GM18507 (cell line): ENCODE measurements around the gene POLR2J2.
A peak's percentile ranks its signal among the peaks of the same experiment; 100 is the strongest.
"Not testable (repeated sequence)": the region's sequence is repeated elsewhere in the genome, so short reads cannot be mapped to it uniquely, and the experiment has no call there.

Experiments
- DNase-seq: peaks from one replicate; pipeline ENCODE4 v3.0.0; 2011; ENCODE audit warnings: low read depth; ENCODE audit not compliant: insufficient read length; ENCODE audit errors: extremely low spot score
- FAIRE-seq: peaks from 2 replicates; lab custom pipeline; 2011; peaks lifted over from hg19 to GRCh38; lab: Jason Lieb, UNC

POLR2J2 gene

GRCh38 chr7:102671166-102671955, at the start of gene POLR2J2:
TSS of gene POLR2J2 (minus strand) at chr7:102671663. CDS start at chr7:102671601, 62 bp downstream.
- FAIRE-seq = not testable (repeated sequence)
- peak; percentile 35 for DNase-seq

- DNase-seq, FAIRE-seq: not testable (repeated sequence)
Measured at GRCh38 chr7:102718491-102718890, 47.0 kb upstream of the POLR2J2 start.

GRCh38 chr7:102715718-102716117, 44.3 kb upstream of the POLR2J2 start:
- DNase-seq = not testable (repeated sequence)
- peak; percentile 81 for FAIRE-seq

- peak; percentile 56 for FAIRE-seq
- not testable (repeated sequence) for DNase-seq
Measured at GRCh38 chr7:102714774-102715522, 43.5 kb upstream of the POLR2J2 start.

GRCh38 chr7:102713691-102714080, 42.2 kb upstream of the POLR2J2 start:
- DNase-seq = not testable (repeated sequence)
- peak; percentile 98 for FAIRE-seq

- DNase-seq, FAIRE-seq: not testable (repeated sequence)
Measured at GRCh38 chr7:102713011-102713690, 41.7 kb upstream of the POLR2J2 start.

GRCh38 chr7:102698962-102699750, 27.7 kb upstream of the POLR2J2 start:
- DNase-seq, FAIRE-seq: not testable (repeated sequence)

- FAIRE-seq, DNase-seq: not testable (repeated sequence)
Measured at GRCh38 chr7:102697642-102698512, 26.4 kb upstream of the POLR2J2 start.

- FAIRE-seq = peak; percentile 62
- not testable (repeated sequence) for DNase-seq
Measured at GRCh38 chr7:102696009-102696408, 24.5 kb upstream of the POLR2J2 start.

GRCh38 chr7:102695033-102695552, 23.6 kb upstream of the POLR2J2 start:
- not testable (repeated sequence) for DNase-seq
- peak; percentile 91 for FAIRE-seq

GRCh38 chr7:102694008-102694407, 22.5 kb upstream of the POLR2J2 start:
- not testable (repeated sequence) for DNase-seq
- FAIRE-seq = peak; percentile 15

GRCh38 chr7:102690602-102691001, 19.1 kb upstream of the POLR2J2 start:
- not testable (repeated sequence) for DNase-seq, FAIRE-seq

GRCh38 chr7:102689436-102690282, 18.2 kb upstream of the POLR2J2 start:
- not testable (repeated sequence) for DNase-seq, FAIRE-seq

- not testable (repeated sequence) for DNase-seq, FAIRE-seq
Measured at GRCh38 chr7:102688299-102689036, 17.0 kb upstream of the POLR2J2 start.

- DNase-seq, FAIRE-seq: not testable (repeated sequence)
Measured at GRCh38 chr7:102682560-102682959, 11.1 kb upstream of the POLR2J2 start.

GRCh38 chr7:102680780-102681179, 9.3 kb upstream of the POLR2J2 start:
- not testable (repeated sequence) for FAIRE-seq, DNase-seq
